ENCODE data around the gene NUMBL.

- TF ChIP-seq POLR2AphosphoS5 (IDR thresholded peaks at IDR 0.05; ENCODE audit: insufficient read depth in 1 of 2, low read depth in 1 of 2): peak; percentile 52 to 84
- peak in 1 of 2 donors; percentile 28 for TF ChIP-seq POLR2A (IDR thresholded peaks at IDR 0.05)
- TF ChIP-seq CTCF (IDR thresholded peaks at IDR 0.05): peak in 2 of 3 experiments; percentile 43 to 97
Observed at GRCh38 chr19:40662925-40663694, 27.3 kb downstream of the NUMBL start.
